GM21825 (cell line): ENCODE measurements around the gene MAB21L4.

Source experiments
- ATAC-seq: cut with Tn5 transposase; IDR thresholded peaks from one replicate; pipeline ENCODE4 v1.9.1; 2021; ENCODE audit warnings: mild to moderate bottlenecking, moderate library complexity; ENCODE audit not compliant: unreplicated experiment

Gene MAB21L4

DNA sequence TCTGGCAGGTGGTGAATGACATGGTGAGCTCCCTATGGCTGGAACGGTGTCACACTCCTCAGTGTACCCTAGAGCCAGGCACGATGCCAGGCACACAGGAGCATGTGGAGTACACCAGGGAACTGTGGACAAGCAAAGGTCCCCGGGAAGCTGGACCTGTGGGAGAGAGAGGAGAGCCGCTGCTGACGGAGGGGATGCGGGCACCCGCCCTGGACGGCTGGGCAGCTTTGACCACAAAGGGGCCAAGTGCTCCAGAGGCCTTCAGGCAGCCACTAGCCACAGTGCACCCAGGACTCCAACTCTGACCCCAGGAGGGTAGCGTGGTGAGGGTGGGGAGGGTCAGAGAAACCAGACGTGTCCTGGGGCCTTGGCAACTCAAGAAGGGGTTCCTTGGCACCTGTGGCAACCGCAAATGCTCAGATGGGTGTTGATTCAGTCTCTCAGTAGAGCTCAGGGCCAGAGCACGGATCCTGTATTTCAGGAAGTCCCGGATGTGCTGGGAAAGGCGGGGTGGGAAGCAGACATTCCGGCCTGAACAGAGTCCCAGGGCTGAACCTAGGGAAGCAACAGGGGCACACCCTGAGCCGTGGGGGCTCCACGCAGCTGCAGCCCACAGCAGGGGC, 2.3 kb upstream of the MAB21L4 start:
- no peak for ATAC-seq

DNA sequence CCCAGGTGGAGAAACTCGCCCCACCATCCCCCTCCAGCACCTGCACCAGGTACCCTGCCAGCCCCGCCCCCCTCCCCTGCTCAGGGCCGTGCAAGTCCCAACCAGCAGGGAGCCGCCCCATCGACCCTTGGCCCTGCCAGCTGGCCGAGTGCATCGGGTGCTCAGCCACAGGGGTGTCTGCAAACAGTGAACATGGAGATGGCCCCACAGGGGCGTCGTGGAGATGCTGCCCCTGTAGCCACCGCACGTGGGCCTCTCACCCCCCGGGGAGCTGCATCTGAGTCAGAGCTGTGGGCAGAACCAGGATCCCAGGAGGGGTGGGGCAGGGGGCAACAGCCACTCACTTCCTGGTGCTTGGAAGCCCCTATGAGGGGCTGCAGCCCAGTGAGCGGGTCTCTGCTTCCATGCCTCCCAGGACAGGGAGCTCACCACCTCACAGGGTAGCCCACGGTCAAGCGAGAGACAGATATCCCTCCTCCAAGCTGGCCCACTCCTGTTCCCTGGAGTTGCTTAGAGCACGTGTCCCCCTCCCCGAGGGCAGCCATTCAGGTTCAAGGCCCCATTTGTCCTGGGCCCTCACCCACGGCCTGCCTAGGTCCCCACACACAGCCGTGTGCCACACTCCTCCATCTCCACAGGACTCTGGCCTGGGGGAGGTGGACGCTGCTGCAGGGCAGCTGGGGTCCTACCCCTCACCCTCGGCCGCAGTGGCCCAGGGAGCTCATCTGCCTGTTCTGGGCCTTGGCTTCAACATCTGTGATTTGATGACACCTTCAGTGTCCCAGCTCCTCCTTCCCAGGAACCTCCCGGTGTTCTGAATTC, 1.1 kb upstream of the MAB21L4 start:
- ATAC-seq: no peak

DNA sequence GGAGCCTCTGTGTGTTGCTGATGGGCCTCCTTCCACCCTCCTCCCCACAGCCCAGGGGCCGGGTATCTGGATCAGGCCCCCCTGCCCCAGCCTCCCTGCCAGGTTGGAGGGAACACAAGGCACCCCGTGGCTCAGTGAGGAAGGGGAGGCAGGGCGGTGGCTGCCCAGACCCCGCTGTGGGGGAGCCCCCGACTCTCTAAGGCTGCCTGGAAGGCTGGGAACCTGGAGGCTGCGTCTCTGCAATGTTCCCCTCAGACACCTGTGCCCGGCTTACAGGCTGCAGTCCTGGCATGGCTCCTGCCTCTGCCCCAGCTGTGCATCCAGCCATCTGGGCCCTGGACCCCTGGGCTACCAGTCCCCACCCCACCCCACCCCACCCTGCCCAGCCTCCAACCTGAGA, 438 bp upstream of the MAB21L4 start:
- no peak for ATAC-seq

DNA sequence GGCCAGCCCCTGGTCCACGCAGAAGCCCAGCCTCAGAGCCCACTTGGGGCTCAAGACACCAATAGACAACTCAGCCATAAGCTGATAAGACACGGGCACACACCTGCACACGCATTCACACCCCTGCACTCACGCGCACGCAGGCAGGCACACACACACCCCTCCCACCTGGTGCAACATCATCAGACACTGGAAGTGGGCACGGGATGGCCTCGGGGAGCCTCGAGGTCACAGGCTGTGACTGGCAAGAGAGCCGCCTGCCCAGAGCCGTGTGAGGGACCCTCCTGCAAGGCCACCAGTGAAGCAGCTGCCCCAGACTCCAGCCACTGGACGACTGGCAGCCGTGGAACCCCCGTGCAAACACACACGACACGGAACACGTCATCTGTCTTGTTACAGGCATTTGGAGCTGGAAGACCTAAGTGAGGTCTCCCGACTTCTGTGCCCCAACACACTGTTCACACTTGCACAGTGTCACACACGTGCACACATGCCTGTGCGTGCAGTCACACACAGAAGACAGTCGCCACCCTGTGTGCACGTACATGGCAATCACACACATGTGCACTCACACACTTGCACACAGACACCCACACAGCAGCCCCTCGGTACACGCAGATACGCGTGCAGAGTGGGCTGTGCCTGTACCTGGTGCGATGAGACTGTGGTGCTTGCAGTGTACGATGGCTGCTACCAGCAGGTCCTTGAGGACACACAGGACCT, 959 bp downstream of the MAB21L4 start:
- ATAC-seq: no peak

GRCh38 chr2:240894006-240894405, 1.9 kb downstream of the MAB21L4 start:
- ATAC-seq: no peak

DNA sequence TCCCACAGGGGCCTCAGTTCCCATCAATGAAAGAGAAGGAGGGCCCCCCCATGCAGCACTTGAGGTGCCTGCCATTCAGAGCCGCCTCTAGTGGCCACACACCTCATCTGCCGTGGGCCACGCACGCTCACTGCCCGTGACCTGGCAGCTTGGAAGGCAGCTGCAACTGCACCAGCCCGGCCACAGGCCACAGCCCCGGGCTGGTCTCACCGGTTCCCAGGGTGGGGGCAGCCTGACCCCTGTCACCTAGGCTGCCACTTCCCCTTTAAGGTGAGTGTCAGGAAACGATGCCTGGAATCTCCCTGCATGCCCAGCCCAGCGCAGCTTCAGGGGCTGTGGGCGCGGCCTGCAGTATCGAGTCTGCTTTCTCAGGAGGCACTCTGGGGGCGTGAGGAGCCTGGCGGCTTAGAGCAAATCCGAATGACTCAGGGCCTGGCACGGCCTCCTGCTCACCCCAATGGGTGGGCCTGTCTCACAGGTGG, 2.6 kb downstream of the MAB21L4 start:
- ATAC-seq: no peak

DNA sequence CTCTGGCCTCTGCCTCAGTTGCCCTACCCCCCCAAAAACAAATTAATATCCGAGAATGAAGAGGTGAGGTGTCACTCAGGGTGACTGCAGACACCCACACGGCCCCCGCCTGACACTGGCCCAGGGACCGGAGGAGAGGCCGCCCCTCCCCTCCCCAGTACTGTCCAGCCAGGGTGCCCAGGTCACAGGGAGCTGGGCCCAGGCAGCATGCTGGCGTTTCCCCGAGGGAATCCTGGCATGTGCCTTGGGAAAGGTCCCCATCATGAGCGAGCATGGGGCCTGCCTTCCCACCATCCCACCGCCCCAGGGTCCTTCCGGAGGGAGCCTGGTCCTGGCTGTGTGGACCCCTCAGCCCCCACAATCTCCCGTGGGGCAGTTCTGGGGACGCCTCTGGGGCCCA, 3.0 kb downstream of the MAB21L4 start:
- no peak for ATAC-seq

DNA sequence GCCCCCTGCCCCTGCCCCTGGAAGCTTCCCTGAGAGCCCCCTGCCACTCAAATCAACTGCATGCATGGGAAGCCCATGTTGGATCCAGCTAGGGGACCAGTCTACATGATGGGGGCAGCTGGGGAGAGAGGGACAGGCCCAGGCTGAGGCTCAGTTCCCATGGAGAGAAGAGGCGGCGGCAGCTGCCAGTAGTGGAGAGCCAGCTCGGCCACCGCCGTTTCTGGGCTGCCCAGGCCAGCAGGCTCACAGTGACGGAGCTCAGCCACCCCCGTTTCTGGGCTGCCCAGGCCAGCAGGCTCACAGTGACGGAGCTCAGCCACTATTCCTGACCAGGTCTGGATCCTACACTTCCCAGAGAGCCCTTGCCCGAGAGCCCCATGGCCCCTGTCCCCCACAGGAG, 3.6 kb downstream of the MAB21L4 start:
- ATAC-seq: no peak

DNA sequence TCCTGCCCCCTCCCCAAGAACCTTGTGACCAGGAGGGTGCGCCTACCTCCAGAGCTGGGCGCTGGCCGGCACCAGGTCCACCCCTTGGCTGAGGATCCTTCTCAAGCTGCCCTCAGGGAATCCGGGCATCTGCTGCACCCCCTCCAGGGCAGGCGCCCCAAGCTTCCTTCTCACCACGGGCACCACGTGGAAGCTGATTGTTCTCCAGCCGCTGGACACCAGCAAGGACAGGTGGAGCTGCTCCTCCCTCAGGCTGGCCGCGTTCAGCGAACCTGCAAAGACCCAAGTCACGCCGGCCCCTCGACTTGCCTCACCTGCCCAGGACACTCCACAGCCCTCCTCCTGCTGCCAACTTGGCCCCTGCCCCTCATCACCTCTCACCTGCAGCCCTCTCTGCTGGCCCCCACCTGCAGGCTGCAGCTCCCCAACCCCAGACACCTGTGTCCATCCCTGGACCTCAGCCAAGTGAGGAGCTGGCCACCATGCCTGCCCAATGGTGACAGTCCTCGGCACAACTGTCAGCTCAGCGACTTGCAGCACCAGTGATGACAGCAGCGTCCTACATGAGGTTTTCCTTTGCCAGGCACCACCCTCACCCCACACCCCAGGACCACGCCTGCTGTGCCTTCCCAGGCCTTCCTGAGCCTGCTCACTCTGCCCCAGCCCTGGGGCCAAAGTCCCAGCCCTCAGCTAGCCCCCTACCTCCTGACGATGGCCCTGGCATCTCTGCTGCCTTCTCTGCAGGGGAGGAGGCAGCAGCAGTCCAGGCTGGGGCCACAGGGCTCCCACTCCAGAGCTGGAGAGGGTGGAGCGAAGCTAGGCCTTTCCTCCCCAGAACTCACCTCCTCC, 4.2 kb downstream of the MAB21L4 start:
- no peak for ATAC-seq

GRCh38 chr2:240890691-240891090, 5.3 kb downstream of the MAB21L4 start:
- no peak for ATAC-seq

GRCh38 chr2:240889601-240890560, 6.1 kb downstream of the MAB21L4 start:
- ATAC-seq: no peak

DNA sequence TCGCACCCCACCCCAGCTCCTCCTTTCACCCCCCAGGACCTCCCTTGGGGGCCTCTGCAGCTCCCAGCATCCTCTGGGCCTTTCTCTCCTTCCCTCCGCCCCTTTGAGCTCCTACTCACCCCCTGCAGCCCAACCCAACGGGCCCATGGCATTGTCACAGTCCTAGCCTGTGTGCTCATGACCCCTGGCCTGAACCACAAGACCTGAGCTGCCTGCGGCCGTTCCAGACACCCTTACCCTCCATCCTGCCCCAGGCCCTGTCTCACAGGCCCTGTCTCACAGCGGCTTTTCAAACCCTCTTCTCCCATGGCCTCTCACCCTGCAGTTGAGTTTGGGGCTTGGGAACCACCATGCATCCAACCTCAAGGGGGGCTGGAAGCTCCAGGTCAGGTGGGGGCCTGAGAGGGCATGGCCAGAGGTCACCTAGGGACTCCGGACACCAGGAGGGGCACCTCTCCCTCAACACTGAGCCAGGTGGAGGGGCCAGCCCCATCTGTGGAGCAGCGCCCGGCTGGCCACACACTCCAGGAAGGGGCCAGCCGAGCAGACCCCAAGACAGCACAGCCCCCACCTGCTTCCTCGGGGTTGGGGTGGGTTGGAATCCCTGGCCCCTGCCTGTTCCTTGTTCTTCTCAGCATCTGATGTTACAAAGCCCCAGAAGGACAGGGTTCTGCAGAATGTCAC, 6.9 kb downstream of the MAB21L4 start:
- no peak for ATAC-seq

GRCh38 chr2:240888130-240888889, 7.6 kb downstream of the MAB21L4 start:
- ATAC-seq: no peak

DNA sequence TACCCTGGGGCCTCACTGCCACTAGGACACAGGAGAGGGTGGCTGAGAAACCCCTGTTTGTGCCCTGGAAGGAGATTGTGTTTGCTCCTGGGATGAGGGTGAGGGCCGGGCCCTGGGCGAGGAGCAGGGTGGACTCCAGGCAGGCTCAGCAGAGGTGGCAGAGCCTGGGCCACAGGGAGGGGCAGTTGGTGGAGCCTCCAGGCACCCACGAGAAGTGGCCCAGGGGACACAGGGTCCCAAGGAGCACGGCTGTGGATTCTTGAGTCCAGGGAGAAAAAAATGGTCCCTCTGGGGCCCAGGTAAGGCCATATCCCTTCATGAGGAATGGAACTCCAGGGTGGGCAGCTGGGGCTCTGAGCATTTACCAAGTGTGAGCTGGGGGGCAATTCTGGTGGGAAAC, 8.3 kb downstream of the MAB21L4 start:
- ATAC-seq: no peak

DNA sequence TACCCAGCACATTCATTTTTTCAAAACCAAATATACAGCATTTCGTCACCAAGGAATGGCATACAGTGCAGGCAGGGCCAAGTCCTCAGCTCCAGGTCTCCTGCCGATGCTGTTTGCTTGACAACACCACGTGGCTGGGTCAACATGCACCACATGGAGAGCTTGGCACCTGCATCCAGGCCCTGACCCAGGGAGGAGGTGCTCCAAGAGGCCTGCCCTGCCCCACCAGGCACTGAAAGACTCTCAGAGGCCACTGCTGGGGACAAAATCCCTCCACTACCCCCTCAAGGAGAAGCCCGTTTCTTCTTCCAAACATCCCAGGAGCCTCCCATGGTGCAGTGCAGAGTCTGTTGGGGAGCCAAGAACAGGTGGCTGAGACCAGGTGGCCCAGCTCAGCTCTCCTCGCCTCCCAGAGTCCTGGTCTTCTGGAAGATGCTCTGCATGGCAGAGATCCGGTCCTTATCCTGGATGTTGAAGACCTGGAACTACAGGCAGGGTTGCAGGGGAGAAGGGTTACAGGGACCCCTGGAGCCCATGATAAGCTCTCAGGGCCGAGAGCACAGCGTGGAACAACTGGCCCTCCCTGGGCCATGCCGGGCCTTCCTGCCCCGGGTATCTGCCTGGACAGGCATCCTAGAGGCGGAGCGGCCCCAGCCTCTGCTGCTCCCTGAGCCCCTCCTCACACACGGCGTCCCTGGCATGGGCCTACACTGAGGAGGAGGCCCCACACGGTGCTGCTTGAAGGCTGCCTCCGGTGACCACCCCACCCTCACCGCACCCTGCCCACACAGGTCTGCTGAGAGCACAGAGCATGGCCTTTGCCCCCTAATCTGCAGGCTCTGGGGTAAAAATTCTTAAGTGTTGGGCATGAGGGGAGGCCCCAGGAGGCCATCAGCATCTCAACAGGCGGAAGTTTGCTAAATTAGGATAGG, 9.0 kb downstream of the MAB21L4 start:
- ATAC-seq: no peak

GRCh38 chr2:240886023-240886565, 9.9 kb downstream of the MAB21L4 start:
- ATAC-seq: no peak

GRCh38 chr2:240885566-240885965, 10.4 kb downstream of the MAB21L4 start:
- ATAC-seq: no peak
